HepG2 (cell line): ENCODE results near the gene MCU. TPM values are rescaled to one million over a fixed set of nuclear protein-coding genes. Genes with fewer than 3 reads are reported as not detected.

Experiments used
- ESRRA ChIP-seq: sonication (generic); formaldehyde crosslinking; IDR thresholded peaks from 2 replicates; pipeline ENCODE4 v1.5.1; 2020; ENCODE audit warnings: mild to moderate bottlenecking, low read depth, missing genetic modification reagents
- FOSL1 ChIP-seq: sonication (generic); formaldehyde crosslinking; IDR thresholded peaks from 2 replicates; pipeline ENCODE4 v1.9.0; 2021; ENCODE audit warnings: missing genetic modification reagents, borderline replicate concordance
- FOXO1 ChIP-seq: sonication (generic); formaldehyde crosslinking; IDR thresholded peaks from 2 replicates; pipeline ENCODE4 v1.4.0; 2020; ENCODE audit warnings: missing genetic modification reagents
- HCFC1 ChIP-seq: fragments of 150-350 bp; IDR thresholded peaks from 2 replicates; pipeline ENCODE4 v1.6.1; 2014; ENCODE audit warnings: low read depth, low read length
- HOXA9 ChIP-seq: sonication (generic); formaldehyde crosslinking; IDR thresholded peaks from 2 replicates; pipeline ENCODE4 v1.8.1; 2022; ENCODE audit warnings: missing genetic modification reagents, mild to moderate bottlenecking, moderate library complexity, borderline replicate concordance
- MAFG ChIP-seq: sonication (generic); formaldehyde crosslinking; IDR thresholded peaks from 2 replicates; pipeline ENCODE4 v1.5.1; 2020; ENCODE audit warnings: mild to moderate bottlenecking, missing genetic modification reagents
- MED13 ChIP-seq: sonication (generic); formaldehyde crosslinking; IDR thresholded peaks from 2 replicates; pipeline ENCODE4 v1.5.0; 2020; ENCODE audit warnings: missing genetic modification reagents
- NCOA5 ChIP-seq: sonication (generic); formaldehyde crosslinking; IDR thresholded peaks from 2 replicates; pipeline ENCODE4 v1.4.0; 2020; ENCODE audit warnings: missing genetic modification reagents
- NR3C1 ChIP-seq: sonication (generic); formaldehyde crosslinking; IDR thresholded peaks from 2 replicates; pipeline ENCODE4 v1.4.0; 2020; ENCODE audit warnings: missing genetic modification reagents
- SIN3A ChIP-seq: IDR thresholded peaks from 2 replicates; pipeline ENCODE4 v1.6.1; 2011; ENCODE audit warnings: low read depth, mild to moderate bottlenecking, control low read depth, low read length, borderline replicate concordance
- TBP ChIP-seq: sonication (generic); formaldehyde crosslinking; IDR thresholded peaks from 2 replicates; pipeline ENCODE4 v1.5.0; 2020; ENCODE audit warnings: missing genetic modification reagents
- TEAD3 ChIP-seq: optimal IDR thresholded peaks from 2 replicates; pipeline ENCODE3; 2016; ENCODE audit warnings: borderline replicate concordance
- ZFP36L1 ChIP-seq: sonication (generic); formaldehyde crosslinking; IDR thresholded peaks from 2 replicates; pipeline ENCODE4 v1.8.0; 2022; ENCODE audit warnings: mild to moderate bottlenecking, missing genetic modification reagents, moderate library complexity
- ZIK1 ChIP-seq: sonication (generic); formaldehyde crosslinking; IDR thresholded peaks from 2 replicates; pipeline ENCODE4 v1.5.0; 2020; ENCODE audit warnings: mild to moderate bottlenecking, low read depth, missing genetic modification reagents, borderline replicate concordance
- ZNF382 ChIP-seq: sonication (generic); formaldehyde crosslinking; IDR thresholded peaks from 2 replicates; pipeline ENCODE4 v1.5.0; 2020; ENCODE audit warnings: missing genetic modification reagents, mild to moderate bottlenecking, borderline replicate concordance
- ZNF432 ChIP-seq: sonication (generic); formaldehyde crosslinking; IDR thresholded peaks from 2 replicates; pipeline ENCODE4 v1.5.0; 2020; ENCODE audit warnings: missing genetic modification reagents, mild to moderate bottlenecking, borderline replicate concordance
- ZNF788 ChIP-seq: sonication (generic); formaldehyde crosslinking; IDR thresholded peaks from 2 replicates; pipeline ENCODE4 v1.5.0; 2020; ENCODE audit warnings: mild to moderate bottlenecking, missing genetic modification reagents, borderline replicate concordance
- ZNF839 ChIP-seq: sonication (generic); formaldehyde crosslinking; IDR thresholded peaks from 2 replicates; pipeline ENCODE4 v1.4.0; 2020; ENCODE audit warnings: missing genetic modification reagents, mild to moderate bottlenecking, borderline replicate concordance
- polyA plus RNA-seq, 8 experiments: library from polyadenylated mRNA; depleted of rRNA in 3 of 8; stranded (reverse) in 7 of 8; unstranded in 1 of 8; fragments of >200 nt; fragmentation: Illumina TruSeq in 4 of 8; extraction: Trizol in 4 of 8; gene quantifications; 2 replicates each; pipeline versions ENCODE4 v1.2.1 to v1.2.3, GENCODE V29; 2011 to 2016; ENCODE audit warnings: low read depth in 4 of 8, missing spikeins in 1 of 8, mixed read lengths in 1 of 8; ENCODE audit not compliant: insufficient read depth in 1 of 8
- total RNA-seq, 5 experiments: library from RNA; depleted of rRNA; stranded (reverse); fragments of >200 nt; fragmentation: Illumina TruSeq; extraction: Trizol; gene quantifications; 2 replicates each; pipeline ENCODE4 v1.2.3, GENCODE V29; 2016; ENCODE audit warnings: low read depth in 1 of 5
- TF ChIP-seq, protein P1 (sequence below): sonication (generic); formaldehyde crosslinking; conservative IDR thresholded peaks from 2 replicates; pipeline ENCODE4 v1.4.0; 2020; ENCODE audit warnings: missing genetic modification reagents
- TF ChIP-seq, protein P2 (sequence below): sonication (generic); formaldehyde crosslinking; conservative IDR thresholded peaks from 2 replicates; pipeline ENCODE4 v1.5.0; 2020; ENCODE audit warnings: missing genetic modification reagents
- TF ChIP-seq, protein P3 (sequence below): sonication (generic); formaldehyde crosslinking; IDR thresholded peaks from 2 replicates; pipeline ENCODE4 v1.4.0; 2020; ENCODE audit warnings: missing genetic modification reagents, borderline replicate concordance
- TF ChIP-seq, protein P4 (sequence below): sonication (generic); formaldehyde crosslinking; conservative IDR thresholded peaks from 2 replicates; pipeline ENCODE4 v1.8.1; 2023; ENCODE audit warnings: missing genetic modification reagents
- TF ChIP-seq, protein P5 (sequence below): IDR thresholded peaks from 2 replicates; pipeline ENCODE4 v1.6.1; 2018; ENCODE audit warnings: missing genetic modification reagents, mild to moderate bottlenecking, missing compliant biosample characterization

Gene MCU
- total and polyA plus RNA-seq, 2 of the 13 experiments (the other 11 are each of a cell fraction or from before 2014, with no cell fraction given): 25.9 to 64.5 TPM

DNA sequence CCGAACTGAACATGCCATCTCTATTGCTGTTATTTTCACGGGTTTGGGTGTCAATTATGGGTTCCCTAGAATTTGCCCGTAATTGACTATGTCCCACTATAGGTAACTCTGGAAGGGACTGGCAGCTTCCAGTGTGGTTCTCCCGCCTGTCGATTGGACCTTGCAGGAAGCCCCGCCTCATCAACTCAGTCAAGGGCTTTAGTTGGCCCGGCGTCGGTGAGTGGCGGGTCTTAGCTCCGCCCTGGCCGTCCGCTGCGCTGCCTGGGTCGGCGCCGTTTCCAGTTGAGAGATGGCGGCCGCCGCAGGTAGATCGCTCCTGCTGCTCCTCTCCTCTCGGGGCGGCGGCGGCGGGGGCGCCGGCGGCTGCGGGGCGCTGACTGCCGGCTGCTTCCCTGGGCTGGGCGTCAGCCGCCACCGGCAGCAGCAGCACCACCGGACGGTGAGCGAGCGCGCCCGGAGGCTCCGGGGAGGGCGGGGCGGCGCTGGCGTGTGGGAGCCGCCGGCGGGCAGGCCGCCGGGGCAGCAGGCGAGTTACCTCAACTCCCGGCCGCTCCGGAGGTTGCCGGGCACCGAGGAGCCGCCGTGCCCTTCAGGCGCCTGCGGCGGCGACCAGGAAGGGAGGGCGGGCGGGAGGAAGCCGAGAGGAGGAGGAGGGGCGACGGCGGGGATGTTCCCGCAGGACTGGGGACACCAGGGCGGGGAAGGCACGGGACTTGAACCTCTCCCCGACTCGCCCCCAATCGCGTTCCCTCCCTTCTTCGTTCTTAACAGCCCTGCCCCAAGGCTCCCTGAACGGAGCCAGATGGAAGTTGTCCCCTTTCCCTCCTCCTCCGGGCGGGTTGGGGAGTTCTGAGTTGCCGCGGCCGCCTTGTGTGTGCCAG, at the start of gene MCU (continued):
- TF ChIP-seq, protein P1, sequence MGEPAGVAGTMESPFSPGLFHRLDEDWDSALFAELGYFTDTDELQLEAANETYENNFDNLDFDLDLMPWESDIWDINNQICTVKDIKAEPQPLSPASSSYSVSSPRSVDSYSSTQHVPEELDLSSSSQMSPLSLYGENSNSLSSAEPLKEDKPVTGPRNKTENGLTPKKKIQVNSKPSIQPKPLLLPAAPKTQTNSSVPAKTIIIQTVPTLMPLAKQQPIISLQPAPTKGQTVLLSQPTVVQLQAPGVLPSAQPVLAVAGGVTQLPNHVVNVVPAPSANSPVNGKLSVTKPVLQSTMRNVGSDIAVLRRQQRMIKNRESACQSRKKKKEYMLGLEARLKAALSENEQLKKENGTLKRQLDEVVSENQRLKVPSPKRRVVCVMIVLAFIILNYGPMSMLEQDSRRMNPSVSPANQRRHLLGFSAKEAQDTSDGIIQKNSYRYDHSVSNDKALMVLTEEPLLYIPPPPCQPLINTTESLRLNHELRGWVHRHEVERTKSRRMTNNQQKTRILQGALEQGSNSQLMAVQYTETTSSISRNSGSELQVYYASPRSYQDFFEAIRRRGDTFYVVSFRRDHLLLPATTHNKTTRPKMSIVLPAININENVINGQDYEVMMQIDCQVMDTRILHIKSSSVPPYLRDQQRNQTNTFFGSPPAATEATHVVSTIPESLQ (CRISPR knock-in tag): no peak
- no peak for TF ChIP-seq ZNF839 (CRISPR knock-in tag)
- TF ChIP-seq TBP: no peak
- TF ChIP-seq ZNF432 (CRISPR knock-in tag): no peak
- TF ChIP-seq ZNF382 (CRISPR knock-in tag): no peak
- no peak for TF ChIP-seq HCFC1
- TF ChIP-seq NCOA5 (CRISPR knock-in tag): no peak
- TF ChIP-seq FOXO1 (CRISPR knock-in tag): peak; percentile 40; the same call in 1 of the 2 replicates
- TF ChIP-seq HOXA9 (CRISPR knock-in tag): no peak
- no peak for TF ChIP-seq MED13
- no peak for TF ChIP-seq SIN3A
- no peak for TF ChIP-seq ESRRA (CRISPR knock-in tag)
- TF ChIP-seq, protein P2, sequence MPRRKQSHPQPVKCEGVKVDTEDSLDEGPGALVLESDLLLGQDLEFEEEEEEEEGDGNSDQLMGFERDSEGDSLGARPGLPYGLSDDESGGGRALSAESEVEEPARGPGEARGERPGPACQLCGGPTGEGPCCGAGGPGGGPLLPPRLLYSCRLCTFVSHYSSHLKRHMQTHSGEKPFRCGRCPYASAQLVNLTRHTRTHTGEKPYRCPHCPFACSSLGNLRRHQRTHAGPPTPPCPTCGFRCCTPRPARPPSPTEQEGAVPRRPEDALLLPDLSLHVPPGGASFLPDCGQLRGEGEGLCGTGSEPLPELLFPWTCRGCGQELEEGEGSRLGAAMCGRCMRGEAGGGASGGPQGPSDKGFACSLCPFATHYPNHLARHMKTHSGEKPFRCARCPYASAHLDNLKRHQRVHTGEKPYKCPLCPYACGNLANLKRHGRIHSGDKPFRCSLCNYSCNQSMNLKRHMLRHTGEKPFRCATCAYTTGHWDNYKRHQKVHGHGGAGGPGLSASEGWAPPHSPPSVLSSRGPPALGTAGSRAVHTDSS: no peak
- no peak for TF ChIP-seq ZIK1 (CRISPR knock-in tag)
- TF ChIP-seq, protein P3, sequence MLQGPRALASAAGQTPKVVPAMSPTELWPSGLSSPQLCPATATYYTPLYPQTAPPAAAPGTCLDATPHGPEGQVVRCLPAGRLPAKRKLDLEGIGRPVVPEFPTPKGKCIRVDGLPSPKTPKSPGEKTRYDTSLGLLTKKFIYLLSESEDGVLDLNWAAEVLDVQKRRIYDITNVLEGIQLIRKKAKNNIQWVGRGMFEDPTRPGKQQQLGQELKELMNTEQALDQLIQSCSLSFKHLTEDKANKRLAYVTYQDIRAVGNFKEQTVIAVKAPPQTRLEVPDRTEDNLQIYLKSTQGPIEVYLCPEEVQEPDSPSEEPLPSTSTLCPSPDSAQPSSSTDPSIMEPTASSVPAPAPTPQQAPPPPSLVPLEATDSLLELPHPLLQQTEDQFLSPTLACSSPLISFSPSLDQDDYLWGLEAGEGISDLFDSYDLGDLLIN (CRISPR knock-in tag): no peak
- no peak for TF ChIP-seq FOSL1 (CRISPR knock-in tag)
- TF ChIP-seq ZFP36L1 (CRISPR knock-in tag): peak; percentile 24; the same call in 1 of the 2 replicates
- TF ChIP-seq ZNF788: no peak; the same call in 1 of the 2 replicates
- no peak for TF ChIP-seq MAFG
- TF ChIP-seq, protein P4, sequence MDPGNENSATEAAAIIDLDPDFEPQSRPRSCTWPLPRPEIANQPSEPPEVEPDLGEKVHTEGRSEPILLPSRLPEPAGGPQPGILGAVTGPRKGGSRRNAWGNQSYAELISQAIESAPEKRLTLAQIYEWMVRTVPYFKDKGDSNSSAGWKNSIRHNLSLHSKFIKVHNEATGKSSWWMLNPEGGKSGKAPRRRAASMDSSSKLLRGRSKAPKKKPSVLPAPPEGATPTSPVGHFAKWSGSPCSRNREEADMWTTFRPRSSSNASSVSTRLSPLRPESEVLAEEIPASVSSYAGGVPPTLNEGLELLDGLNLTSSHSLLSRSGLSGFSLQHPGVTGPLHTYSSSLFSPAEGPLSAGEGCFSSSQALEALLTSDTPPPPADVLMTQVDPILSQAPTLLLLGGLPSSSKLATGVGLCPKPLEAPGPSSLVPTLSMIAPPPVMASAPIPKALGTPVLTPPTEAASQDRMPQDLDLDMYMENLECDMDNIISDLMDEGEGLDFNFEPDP (CRISPR knock-in tag): no peak
- TF ChIP-seq NR3C1: no peak
- TF ChIP-seq, protein P5, sequence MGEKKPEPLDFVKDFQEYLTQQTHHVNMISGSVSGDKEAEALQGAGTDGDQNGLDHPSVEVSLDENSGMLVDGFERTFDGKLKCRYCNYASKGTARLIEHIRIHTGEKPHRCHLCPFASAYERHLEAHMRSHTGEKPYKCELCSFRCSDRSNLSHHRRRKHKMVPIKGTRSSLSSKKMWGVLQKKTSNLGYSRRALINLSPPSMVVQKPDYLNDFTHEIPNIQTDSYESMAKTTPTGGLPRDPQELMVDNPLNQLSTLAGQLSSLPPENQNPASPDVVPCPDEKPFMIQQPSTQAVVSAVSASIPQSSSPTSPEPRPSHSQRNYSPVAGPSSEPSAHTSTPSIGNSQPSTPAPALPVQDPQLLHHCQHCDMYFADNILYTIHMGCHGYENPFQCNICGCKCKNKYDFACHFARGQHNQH: no peak
- TF ChIP-seq TEAD3: peak; percentile 17
